AG09309 (cell line): ENCODE measurements around the gene FEZF2.
A peak's percentile ranks its signal among the peaks of the same experiment; 100 is the strongest.

Experiments
- DNase-seq: peaks from one replicate; pipeline ENCODE4 v3.0.0-alpha.2; 2010; ENCODE audit warnings: low read depth
- H3K4me3 ChIP-seq: 2 replicates; pipeline ENCODE4 v1.5.1; 2011; ENCODE audit warnings: mild to moderate bottlenecking, low read depth, low read length, moderate library complexity; ENCODE audit not compliant: control insufficient read depth
- CTCF ChIP-seq: IDR thresholded peaks from 2 replicates; pipeline ENCODE4 v1.5.1; 2011; ENCODE audit warnings: mild to moderate bottlenecking, low read depth, low read length, inconsistent platforms; ENCODE audit not compliant: insufficient read depth, control insufficient read depth; ENCODE audit errors: missing control alignments

The FEZF2 gene

DNA sequence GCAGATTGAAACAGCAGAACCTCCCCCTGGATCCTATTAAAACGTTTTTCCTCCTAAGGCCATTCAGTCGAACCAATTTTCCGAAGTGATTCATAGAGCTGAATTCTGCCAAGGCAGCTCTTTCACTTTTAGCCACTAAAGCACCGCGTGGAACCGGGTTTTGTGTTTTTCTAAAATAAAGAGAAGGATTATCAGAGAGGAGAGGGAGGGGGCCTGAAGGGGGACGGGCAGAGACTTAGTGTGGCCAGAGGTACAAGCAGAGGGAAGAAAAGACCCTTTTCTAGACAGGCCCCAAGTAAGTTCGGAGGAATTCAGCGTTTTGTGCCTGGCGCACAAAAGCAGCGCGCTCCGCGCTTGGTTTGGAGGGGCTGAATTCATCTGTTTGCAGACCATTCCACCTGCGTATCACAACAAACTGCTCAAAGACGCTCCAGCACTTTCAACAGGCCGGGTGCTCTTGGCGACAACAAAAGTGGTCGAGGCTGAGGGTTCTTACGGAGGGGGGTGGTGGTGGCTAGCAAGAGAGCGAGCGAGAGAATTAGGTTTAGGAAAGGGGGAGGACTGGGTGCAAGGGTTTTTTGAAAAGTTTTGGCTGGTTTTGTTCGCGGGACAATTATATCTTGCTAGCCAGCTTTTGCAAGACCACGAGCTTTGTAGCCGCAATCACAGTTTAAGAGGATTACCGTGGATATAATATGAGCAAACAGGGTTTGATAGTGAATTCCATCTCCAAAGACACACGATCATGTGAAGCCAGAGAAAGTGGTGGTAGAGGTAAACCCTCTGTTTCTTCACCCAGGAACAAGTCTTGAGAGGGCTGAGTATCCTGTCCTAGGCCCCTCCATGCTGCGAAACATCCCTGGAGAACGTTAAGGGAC, 1.2 kb upstream of the FEZF2 start:
- DNase-seq, result no peak
- H3K4me3 ChIP-seq, result peak overlapping the region; percentile 32
- TF ChIP-seq CTCF, result no peak

DNA sequence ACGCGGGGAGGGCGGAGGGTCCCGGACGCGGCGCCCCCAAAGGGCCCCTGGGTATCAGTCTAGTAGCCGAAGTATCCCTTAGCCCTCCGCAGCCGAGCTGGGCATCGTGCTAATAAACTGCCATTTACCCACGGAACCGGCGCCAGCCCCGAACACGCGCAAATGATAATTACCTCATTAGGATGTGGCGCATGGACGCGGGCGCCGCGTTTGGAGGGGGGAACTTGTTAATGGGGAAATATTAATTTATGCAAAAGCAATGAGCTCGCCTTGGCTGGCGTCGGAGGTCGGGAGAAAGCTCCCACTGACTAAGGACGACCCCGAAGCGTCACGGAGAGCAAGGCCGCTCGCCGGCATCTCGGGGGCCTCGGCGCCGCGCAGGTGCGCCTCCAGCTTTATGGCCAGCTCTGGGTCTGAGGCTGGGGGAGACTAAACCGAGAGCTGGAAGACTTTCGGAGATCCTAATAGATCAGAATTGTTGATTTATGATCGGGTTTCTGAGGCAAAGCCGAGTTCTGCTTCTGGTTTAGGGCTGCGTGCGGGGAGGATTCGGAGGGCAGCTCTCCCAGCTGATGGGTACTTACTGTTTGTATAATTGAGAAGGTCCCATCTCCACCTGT, 474 bp upstream of the FEZF2 start:
- DNase-seq, result no peak
- H3K4me3 ChIP-seq, result peak overlapping the region; percentile 32
- TF ChIP-seq CTCF, result no peak

DNA sequence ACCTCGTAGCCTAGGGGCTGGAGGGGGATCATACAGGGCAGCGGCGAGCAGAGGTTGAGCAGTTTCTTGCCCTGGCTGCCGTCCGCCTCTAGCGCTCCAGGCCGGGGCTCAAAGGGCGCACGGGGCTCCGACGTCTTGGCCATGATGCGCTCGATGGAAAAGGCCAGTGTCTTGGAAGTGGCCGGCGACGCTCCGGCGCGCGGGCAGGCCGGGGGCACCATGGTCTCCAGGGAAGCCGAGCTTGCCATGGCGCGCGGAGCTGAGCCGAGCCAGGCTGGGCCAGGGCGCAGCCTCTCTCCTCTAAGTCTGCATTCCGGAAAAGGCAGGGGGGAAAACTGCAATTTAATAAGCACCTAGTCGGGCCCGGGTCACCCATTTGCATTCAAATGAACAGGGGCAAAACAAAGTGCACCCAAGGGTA, 719 bp downstream of the FEZF2 start:
- H3K4me3 ChIP-seq, result no peak overlapping the region
- no peak for DNase-seq
- no peak for TF ChIP-seq CTCF

DNA sequence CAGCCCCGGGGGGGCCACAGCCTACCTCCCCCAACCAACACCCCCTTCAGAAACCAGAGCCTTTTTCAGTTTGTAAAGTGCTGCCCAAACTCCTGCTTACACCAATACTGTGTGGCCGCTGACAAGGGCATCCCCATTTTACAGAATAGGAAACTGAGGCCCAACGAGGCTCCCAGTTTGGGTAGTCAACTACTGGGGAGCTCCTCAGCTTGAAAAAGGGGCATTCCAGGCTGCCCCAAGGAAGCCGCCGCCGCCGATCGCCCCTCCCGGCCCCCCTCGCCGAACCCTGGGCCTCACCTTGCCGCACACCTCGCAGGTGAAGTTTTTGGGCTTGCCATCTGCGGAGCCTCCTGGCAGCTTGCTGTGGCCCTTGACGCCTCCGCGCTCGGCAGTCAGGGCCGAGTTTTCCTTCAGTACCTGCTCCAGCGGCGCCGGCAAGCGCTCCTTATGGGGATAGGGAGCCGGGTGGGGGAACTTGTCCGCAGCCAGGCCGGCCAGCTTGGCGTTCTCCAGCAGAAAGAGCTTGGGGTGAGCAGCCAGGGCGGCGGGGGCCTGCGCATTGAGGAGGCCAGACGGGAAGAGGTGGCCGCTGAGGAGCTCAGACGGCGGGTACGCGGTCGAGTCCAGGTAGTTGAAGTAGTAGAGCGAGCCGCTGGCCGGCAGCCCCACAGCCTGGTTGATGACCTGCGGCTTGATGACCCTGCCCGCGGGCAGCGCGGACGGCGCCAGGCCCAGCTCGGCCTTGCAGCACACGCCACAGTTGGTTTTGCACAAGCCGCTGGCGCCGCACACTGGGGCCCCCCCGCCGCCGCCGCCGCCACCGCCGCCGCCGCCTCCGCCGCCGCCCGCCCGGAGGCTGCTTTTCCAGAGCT, 1.4 kb downstream of the FEZF2 start:
- no peak overlapping the region for H3K4me3 ChIP-seq
- no peak for DNase-seq
- no peak for TF ChIP-seq CTCF

GRCh38 chr3:62370858-62371719, 2.3 kb downstream of the FEZF2 start:
- no peak for DNase-seq
- no peak overlapping the region for H3K4me3 ChIP-seq
- TF ChIP-seq CTCF, result no peak
